Activated CD8-positive, alpha-beta memory T cell treated with anti-CD3 and anti-CD28 coated beads, Interleukin-2, amount 50 U/mL, for 1 hour (primary cell): ENCODE data around the gene SFN.
A peak's percentile ranks its signal among the peaks of the same experiment; 100 is the strongest.
"Not testable (repeated sequence)": the region's sequence is repeated elsewhere in the genome, so short reads cannot be mapped to it uniquely, and the experiment has no call there.

ENCODE experiments used
- DNase-seq: peaks from one replicate; pipeline ENCODE4 v3.0.0-alpha.2; 2020; ENCODE audit errors: extremely low read depth

Gene SFN

GRCh38 chr1:26862781-26863684 is at the start of gene SFN:
SFN (plus strand) TSS chr1:26863149; CDS start chr1:26863213, 64 bp downstream.
- DNase-seq, result no peak

GRCh38 chr1:26814377-26814776 is 48.6 kb upstream of the SFN start:
- DNase-seq, result no peak

GRCh38 chr1:26814893-26815292 is 48.1 kb upstream of the SFN start:
- DNase-seq, result no peak

- DNase-seq, result no peak
These were observed 42.1 kb upstream of the SFN start for GRCh38 chr1:26820784-26821269.

DNA sequence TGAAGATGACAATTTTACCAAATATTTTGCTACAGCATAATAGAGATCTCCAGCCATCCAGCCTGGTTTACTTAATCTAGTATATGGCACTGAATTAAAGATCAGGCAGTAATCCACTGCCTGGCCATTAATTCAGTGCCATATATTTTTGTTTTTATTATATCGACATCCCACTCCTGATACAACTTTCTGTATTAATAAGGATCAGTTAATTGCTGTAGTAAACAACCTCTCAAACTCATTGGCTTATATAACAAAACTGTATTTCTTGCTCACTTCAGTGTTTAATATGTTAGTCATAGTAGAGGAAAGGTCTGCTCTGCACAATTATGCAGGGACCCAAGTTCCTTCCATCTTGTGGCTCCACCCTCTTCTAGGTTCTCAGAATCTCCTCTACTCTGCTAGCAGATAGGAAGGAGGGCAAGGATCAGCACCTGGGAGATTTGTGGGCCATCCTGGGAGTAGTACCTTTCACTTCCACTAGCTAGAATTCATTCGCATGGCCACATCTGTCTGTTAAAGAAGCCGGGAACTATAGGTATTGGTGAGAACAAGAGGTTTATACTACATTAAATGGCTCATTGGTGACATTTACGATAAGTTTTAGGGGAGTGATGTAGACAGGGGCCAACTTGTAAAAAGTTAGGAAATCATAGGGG is 40.1 kb upstream of the SFN start:
- DNase-seq, result no peak

- no peak for DNase-seq
These were observed 38.2 kb upstream of the SFN start for GRCh38 chr1:26824731-26825130.

DNA sequence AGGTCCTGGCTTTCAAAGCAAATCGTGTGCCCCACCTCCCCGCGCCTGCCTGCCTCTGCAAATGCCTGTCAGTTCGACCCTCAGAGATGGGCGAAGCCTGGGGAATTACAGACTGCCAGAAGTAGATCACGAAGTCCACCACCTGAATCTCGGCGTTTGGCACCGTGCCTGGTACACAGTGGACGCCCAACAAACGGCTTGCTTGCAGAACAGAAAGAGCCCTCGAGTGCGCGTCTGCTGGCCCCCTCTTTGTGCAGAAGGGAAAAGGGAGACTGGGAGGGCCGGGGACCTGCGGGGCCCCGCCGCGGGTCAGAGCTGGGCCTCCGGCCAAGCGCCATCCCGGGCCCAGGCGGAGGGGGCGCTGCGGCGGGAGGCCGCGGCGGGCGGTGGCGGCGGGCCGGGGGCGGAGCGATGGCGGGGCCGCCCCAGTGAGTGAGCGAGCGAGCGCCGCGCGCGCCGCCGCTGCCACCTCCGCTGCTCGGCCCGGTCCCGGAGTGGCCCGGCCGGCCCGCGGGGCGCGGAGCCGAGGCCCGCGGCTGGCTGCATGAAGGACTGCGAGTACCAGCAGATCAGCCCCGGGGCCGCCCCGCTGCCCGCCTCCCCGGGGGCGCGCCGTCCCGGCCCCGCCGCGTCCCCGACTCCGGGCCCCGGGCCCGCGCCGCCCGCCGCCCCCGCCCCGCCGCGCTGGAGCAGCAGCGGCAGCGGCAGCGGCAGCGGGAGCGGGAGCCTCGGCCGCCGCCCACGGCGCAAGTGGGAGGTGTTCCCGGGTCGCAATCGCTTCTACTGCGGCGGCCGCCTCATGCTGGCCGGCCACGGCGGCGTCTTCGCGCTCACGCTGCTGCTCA is 36.5 kb upstream of the SFN start, which contains the start of gene ZDHHC18:
TSS of gene ZDHHC18 (plus strand) at position 428 of the 845 bp plus-strand sequence. CDS start at position 545, 117 bp downstream.
- DNase-seq, result no peak

DNA sequence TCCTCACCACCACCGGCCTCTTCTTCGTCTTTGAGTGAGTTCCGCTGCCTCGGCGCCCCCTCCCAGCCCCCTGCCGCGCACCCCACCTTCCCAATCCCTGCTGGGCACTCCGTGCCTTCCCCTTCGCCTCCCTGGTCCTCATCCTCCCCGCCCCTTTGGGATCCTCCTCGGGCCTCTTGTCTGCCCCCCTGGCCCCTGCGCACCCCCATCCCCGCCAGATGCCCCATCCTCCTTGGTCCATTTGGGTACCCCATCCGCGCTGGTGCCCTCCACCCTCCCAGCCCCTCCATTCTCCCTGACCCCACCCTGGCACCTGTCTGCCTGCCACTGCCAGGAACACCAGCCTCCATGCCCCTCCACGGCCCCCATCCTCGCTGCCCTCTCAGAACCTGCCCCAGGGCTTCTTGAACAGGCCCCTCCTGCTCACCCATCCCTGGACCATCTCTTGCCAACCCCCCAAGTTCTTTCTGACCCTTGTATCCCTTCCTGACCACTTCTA is 35.8 kb upstream of the SFN start:
- no peak for DNase-seq

GRCh38 chr1:26827663-26828062 is 35.3 kb upstream of the SFN start:
- no peak for DNase-seq

DNA sequence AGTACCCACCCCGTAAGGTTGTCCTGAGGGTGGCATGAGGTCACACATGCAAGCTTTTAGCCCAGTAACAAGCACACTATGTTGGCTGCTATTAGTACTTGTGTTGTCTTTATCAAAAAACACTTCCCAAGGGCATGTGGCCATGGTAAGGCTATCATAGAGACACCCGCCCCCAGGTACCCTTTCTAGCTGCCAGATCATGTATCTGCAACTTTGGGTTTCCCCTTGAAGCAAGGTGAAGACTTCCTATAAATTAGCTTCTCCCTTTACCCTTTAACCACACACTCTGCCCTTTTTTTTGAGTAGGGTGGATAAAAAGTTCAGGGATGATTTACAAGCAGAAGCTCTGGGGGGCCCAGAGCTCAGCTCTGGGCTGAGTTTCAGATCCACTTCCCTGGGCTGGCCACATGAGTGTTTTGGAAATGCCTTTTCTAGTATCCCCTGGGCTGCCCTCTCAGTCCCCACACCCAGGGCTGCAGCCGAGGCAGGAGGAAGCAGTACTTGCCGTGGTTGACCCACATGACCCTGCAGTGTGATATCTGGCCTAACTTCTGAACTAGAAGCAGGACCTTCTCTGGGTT is 34.4 kb upstream of the SFN start:
- DNase-seq, result no peak

GRCh38 chr1:26829184-26829911 is 33.6 kb upstream of the SFN start:
- no peak for DNase-seq

- no peak for DNase-seq
These were observed 31.9 kb upstream of the SFN start for GRCh38 chr1:26831059-26831458.

DNA sequence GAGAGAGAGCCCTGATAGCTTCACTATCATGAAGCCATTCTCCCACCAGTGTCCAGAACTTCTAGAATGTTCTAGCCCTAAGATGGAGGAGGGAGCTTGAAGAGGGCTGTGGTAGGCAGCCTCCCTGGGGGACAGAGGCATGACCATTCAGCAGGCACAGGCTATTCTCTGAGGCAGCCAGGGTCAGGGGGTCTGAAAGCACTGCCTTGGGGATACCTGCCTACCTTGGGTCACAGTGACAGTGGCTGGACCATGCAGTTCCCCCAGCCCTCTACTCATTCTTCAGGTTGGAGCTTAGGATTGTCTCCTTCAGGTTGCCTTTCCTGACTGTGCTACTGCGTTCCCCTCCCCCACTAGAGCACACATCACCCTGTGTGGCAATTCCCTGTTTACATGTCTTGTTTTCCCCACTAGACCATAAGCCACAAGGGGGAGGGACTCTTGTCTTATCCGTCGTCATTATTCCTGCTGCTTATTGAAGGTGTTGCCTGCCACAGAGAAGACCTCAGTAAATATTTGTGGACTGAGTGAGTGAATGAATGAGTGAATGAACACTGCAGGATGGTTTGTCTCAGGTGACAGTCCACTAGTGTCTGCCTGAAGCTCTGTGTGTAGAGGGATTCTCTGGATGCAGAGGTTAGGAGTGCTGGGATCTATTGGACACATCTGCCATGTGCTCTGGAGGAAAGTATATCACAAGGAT is 31.3 kb upstream of the SFN start:
- DNase-seq, result no peak

DNA sequence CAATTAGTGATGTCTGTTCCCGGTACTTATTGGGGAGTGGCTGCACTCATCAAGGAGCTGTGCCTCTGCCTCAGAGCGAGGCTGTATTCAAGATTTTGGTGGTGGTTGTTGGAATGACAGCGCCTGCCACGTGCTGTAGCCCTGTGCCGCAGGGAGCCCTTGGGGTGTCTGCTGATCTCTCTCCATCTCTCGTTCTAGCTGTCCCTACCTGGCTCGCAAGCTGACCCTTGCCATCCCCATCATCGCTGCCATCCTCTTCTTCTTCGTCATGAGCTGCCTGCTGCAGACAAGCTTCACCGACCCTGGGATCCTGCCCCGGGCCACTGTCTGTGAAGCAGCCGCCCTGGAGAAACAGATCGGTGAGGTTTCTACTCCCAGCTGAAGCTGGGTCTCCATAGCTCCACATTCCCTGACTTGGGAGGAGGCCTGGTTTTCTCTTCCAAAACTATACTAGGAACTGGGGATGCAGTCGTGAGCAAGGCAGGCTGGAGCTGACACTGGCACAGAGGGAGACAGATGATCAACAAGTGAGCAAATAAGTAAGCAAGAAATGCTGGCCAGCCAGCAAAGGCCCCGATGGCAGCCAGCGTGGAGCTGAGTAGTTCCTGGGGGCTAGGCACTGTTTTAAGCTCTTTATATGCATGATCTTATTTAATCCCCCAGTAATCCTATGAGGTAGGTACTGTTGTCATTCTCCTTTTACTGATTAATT is 30.5 kb upstream of the SFN start:
- DNase-seq, result no peak

- DNase-seq, result peak; percentile 90
These were observed 29.2 kb upstream of the SFN start for GRCh38 chr1:26833432-26834405.

GRCh38 chr1:26837665-26838064 is 25.3 kb upstream of the SFN start:
- not testable (repeated sequence) for DNase-seq

GRCh38 chr1:26838474-26839338 is 24.2 kb upstream of the SFN start:
- no peak for DNase-seq
